A549 (cell line): ENCODE data around the gene DPP10.

Experiments used
- BHLHE40 ChIP-seq: IDR thresholded peaks from 2 replicates; pipeline ENCODE4 v1.6.1; 2012; ENCODE audit warnings: low read depth, low read length, inconsistent platforms
- CEBPB ChIP-seq, 2 experiments: fragments of >200 bp in 1 of 2; sonication (Bioruptor Twin) in 1 of 2; formaldehyde crosslinking in 1 of 2; IDR thresholded peaks; 2 replicates each; pipeline ENCODE4 v1.6.1; 2012 to 2016
- CTCF ChIP-seq: fragments of >200 bp; sonication (Bioruptor Twin); formaldehyde crosslinking; IDR thresholded peaks from 3 replicates; pipeline ENCODE4 v1.5.1; 2016
- REST ChIP-seq: fragments of 200-600 bp; sonication (generic); IDR thresholded peaks from 2 replicates; pipeline ENCODE4 v1.6.1; 2016; ENCODE audit warnings: antibody characterized with exemption, mild to moderate bottlenecking, moderate library complexity

GRCh38 chr2:114929225-114929624, 486.8 kb downstream of the DPP10 start:
- TF ChIP-seq REST, result no peak
- no peak for TF ChIP-seq CTCF
- TF ChIP-seq BHLHE40, result no peak
- no peak for TF ChIP-seq CEBPB (IDR thresholded peaks at IDR 0.05)
